ENCODE data around the gene CCDC192.
"Not testable (repeated sequence)": the region's sequence is repeated elsewhere in the genome, so short reads cannot be mapped to it uniquely, and the experiment has no call there.

The CCDC192 gene

GRCh38 chr5:127846884-127847283 lies 143.7 kb downstream of the CCDC192 start:
- no peak for DNase-seq (ENCODE audit: low read depth in 2 of 2)

- not testable (repeated sequence) for DNase-seq (ENCODE audit: low read depth in 2 of 2)
These were observed 144.4 kb downstream of the CCDC192 start for GRCh38 chr5:127847641-127848040.

GRCh38 chr5:127848098-127848497 lies 144.9 kb downstream of the CCDC192 start:
- DNase-seq (ENCODE audit: low read depth in 2 of 2): no peak

- no peak for DNase-seq (ENCODE audit: low read depth in 2 of 2)
These were observed 146.2 kb downstream of the CCDC192 start for GRCh38 chr5:127849408-127849807.

GRCh38 chr5:127849891-127850290 lies 146.7 kb downstream of the CCDC192 start:
- DNase-seq (ENCODE audit: low read depth in 2 of 2): no peak

- no peak for DNase-seq (ENCODE audit: low read depth in 2 of 2)
These were observed 148.8 kb downstream of the CCDC192 start for GRCh38 chr5:127851964-127852363.

- no peak for DNase-seq (ENCODE audit: low read depth in 2 of 2)
These were observed 151.3 kb downstream of the CCDC192 start for GRCh38 chr5:127854520-127854919.

- DNase-seq (ENCODE audit: low read depth in 2 of 2): no peak
These were observed 153.1 kb downstream of the CCDC192 start for GRCh38 chr5:127856292-127856691.

GRCh38 chr5:127858116-127858784 lies 155.1 kb downstream of the CCDC192 start:
- DNase-seq (ENCODE audit: low read depth in 2 of 2): no peak

- DNase-seq (ENCODE audit: low read depth in 2 of 2): no peak
These were observed 157.1 kb downstream of the CCDC192 start for GRCh38 chr5:127860291-127860690.

- DNase-seq (ENCODE audit: low read depth in 2 of 2): no peak
These were observed 160.0 kb downstream of the CCDC192 start for GRCh38 chr5:127863161-127863560.

- DNase-seq (ENCODE audit: low read depth in 2 of 2): no peak
These were observed 160.6 kb downstream of the CCDC192 start for GRCh38 chr5:127863610-127864395.

GRCh38 chr5:127864511-127864910 lies 161.3 kb downstream of the CCDC192 start:
- no peak for DNase-seq (ENCODE audit: low read depth in 2 of 2)

- DNase-seq (ENCODE audit: low read depth in 2 of 2): no peak
These were observed 162.1 kb downstream of the CCDC192 start for GRCh38 chr5:127865273-127865672.

GRCh38 chr5:127867022-127867783 lies 164.0 kb downstream of the CCDC192 start:
- no peak for DNase-seq (ENCODE audit: low read depth in 2 of 2)

- no peak for DNase-seq (ENCODE audit: low read depth in 2 of 2)
These were observed 167.7 kb downstream of the CCDC192 start for GRCh38 chr5:127870914-127871313.

- DNase-seq (ENCODE audit: low read depth in 2 of 2): no peak
These were observed 168.4 kb downstream of the CCDC192 start for GRCh38 chr5:127871503-127872153.

- no peak for DNase-seq (ENCODE audit: low read depth in 2 of 2)
These were observed 169.3 kb downstream of the CCDC192 start for GRCh38 chr5:127872494-127872893.

- peak; percentile 4 to 7 for DNase-seq (ENCODE audit: low read depth in 2 of 2)
These were observed 172.2 kb downstream of the CCDC192 start for GRCh38 chr5:127875235-127876021.

GRCh38 chr5:127876384-127876783 lies 173.2 kb downstream of the CCDC192 start:
- no peak for DNase-seq (ENCODE audit: low read depth in 2 of 2)

- DNase-seq (ENCODE audit: low read depth in 2 of 2): no peak
These were observed 175.1 kb downstream of the CCDC192 start for GRCh38 chr5:127878174-127878750.
